ENCODE data around the gene SLC26A9. TPM values are rescaled to one million over a fixed set of nuclear protein-coding genes. Genes with fewer than 3 reads are reported as not detected.
"Not testable (repeated sequence)": the region's sequence is repeated elsewhere in the genome, so short reads cannot be mapped to it uniquely, and the experiment has no call there.

The SLC26A9 gene
- total RNA-seq, 1 donor from 2014 or later = not detected

- no peaks in the 10 kb centered on the region for H3K27me3 Mint-ChIP-seq (ENCODE audit: insufficient read depth, low read depth)
- Histone ChIP-seq H3K4me2 (no peak overlapping the region), H3K4me3 (no peak overlapping the region), H3F3A (ENCODE audit: low read depth) (no peaks in the 10 kb centered on the region), H2AFZ (replicated peaks) (no peak overlapping the region), H3K27me3 (no peaks in the 10 kb centered on the region), H3K4me1 (peaks cover 1% of the 10 kb centered on the region), H3K36me3 (no peaks in the 10 kb centered on the region), H3K27ac (no peak overlapping the region), H3K79me2 (ENCODE audit: low read depth) (no peaks in the 10 kb centered on the region), H4K20me1 (ENCODE audit: low read depth) (no peaks in the 10 kb centered on the region), H3K9ac (no peak overlapping the region), H3K9me3 (ENCODE audit: low read depth) (no peaks in the 10 kb centered on the region)
- peaks cover 30% of the 10 kb centered on the region for H3K9me3 Mint-ChIP-seq
- peaks cover 2% of the 10 kb centered on the region for H3K36me3 Mint-ChIP-seq
- no peak for DNase-seq (ENCODE audit: low spot score)
- H3K4me1 Mint-ChIP-seq = peaks cover 2% of the 10 kb centered on the region
- no peak overlapping the region for H3K27ac Mint-ChIP-seq
- H3K4me3 Mint-ChIP-seq = no peak overlapping the region
- TF ChIP-seq CTCF (IDR thresholded peaks at IDR 0.05) (no peak), EZH2 (IDR thresholded peaks at IDR 0.05) (no peak), EZH2phosphoT487 (IDR thresholded peaks at IDR 0.05) (no peak)
These were observed 62.3 kb downstream of the SLC26A9 start for GRCh38 chr1:205880923-205881322.

DNA sequence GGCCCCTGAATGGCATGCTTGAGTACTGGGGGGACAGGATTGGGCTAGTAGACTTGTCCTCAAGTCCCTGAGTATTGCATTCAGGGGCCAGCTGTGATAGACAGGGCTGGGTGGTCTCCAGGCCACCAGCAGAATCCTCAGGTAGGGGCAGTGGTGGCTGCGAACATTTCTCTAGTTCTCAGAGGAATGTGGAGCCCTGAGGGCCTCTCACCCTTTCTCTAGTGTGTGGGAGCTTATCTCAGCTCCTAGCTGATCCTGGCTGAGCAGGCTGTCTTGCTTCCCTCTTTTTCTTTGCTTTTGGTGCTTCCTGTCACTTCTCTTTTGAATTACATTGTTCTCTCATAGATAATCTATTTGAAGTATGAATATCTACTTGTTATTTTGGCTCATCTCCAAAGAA lies 63.3 kb downstream of the SLC26A9 start:
- Histone ChIP-seq H2AFZ (replicated peaks) (no peak overlapping the region), H3K9me3 (ENCODE audit: low read depth) (no peaks in the 10 kb centered on the region), H3F3A (ENCODE audit: low read depth) (no peaks in the 10 kb centered on the region), H3K79me2 (ENCODE audit: low read depth) (no peaks in the 10 kb centered on the region), H3K4me3 (no peak overlapping the region), H3K27me3 (no peaks in the 10 kb centered on the region), H3K27ac (no peak overlapping the region), H3K9ac (no peak overlapping the region), H3K36me3 (no peaks in the 10 kb centered on the region), H3K4me1 (peaks cover 5% of the 10 kb centered on the region), H4K20me1 (ENCODE audit: low read depth) (no peaks in the 10 kb centered on the region), H3K4me2 (no peak overlapping the region)
- Mint-ChIP-seq H3K27me3 (ENCODE audit: insufficient read depth, low read depth) (no peaks in the 10 kb centered on the region), H3K36me3 (peaks cover 2% of the 10 kb centered on the region), H3K9me3 (peaks cover 30% of the 10 kb centered on the region), H3K27ac (no peak overlapping the region), H3K4me3 (no peak overlapping the region), H3K4me1 (peaks cover 4% of the 10 kb centered on the region)
- no peak for DNase-seq (ENCODE audit: low spot score)
- no peak for TF ChIP-seq EZH2phosphoT487 (IDR thresholded peaks at IDR 0.05)

GRCh38 chr1:205878026-205878425 lies 65.2 kb downstream of the SLC26A9 start:
- no peaks in the 10 kb centered on the region for H3K79me2 ChIP-seq (ENCODE audit: low read depth)
- H3K9me3 Mint-ChIP-seq = peaks cover 30% of the 10 kb centered on the region
- no peak overlapping the region for H3K4me3 ChIP-seq
- H3K36me3 ChIP-seq = no peaks in the 10 kb centered on the region
- peaks cover 2% of the 10 kb centered on the region for H3K36me3 Mint-ChIP-seq
- H3K4me2 ChIP-seq = no peak overlapping the region
- H3K4me1 Mint-ChIP-seq = peaks cover 4% of the 10 kb centered on the region
- no peak overlapping the region for H3K27ac ChIP-seq
- H4K20me1 ChIP-seq (ENCODE audit: low read depth) = no peaks in the 10 kb centered on the region
- no peak overlapping the region for H3K27ac Mint-ChIP-seq
- H3K4me3 Mint-ChIP-seq = no peak overlapping the region
- no peak for DNase-seq (ENCODE audit: low spot score)
- no peaks in the 10 kb centered on the region for H3F3A ChIP-seq (ENCODE audit: low read depth)
- TF ChIP-seq EZH2 (IDR thresholded peaks at IDR 0.05) (no peak), CTCF (IDR thresholded peaks at IDR 0.05) (no peak)
- H3K9ac ChIP-seq = no peak overlapping the region
- H3K9me3 ChIP-seq (ENCODE audit: low read depth) = no peaks in the 10 kb centered on the region
- H3K27me3 Mint-ChIP-seq (ENCODE audit: insufficient read depth, low read depth) = no peaks in the 10 kb centered on the region
- peaks cover 5% of the 10 kb centered on the region for H3K4me1 ChIP-seq
- H3K27me3 ChIP-seq = no peaks in the 10 kb centered on the region
- H2AFZ ChIP-seq (replicated peaks) = no peak overlapping the region

- not testable (repeated sequence) for DNase-seq (ENCODE audit: low spot score); H3K27ac ChIP-seq; H3K9me3 Mint-ChIP-seq; H3K27ac Mint-ChIP-seq; H3K4me2 ChIP-seq; H3K36me3 Mint-ChIP-seq; H3K4me3 Mint-ChIP-seq; H3F3A ChIP-seq (ENCODE audit: low read depth); H3K4me3 ChIP-seq; H4K20me1 ChIP-seq (ENCODE audit: low read depth); H2AFZ ChIP-seq (replicated peaks); H3K79me2 ChIP-seq (ENCODE audit: low read depth); H3K27me3 Mint-ChIP-seq (ENCODE audit: insufficient read depth, low read depth); H3K27me3 ChIP-seq; H3K9ac ChIP-seq; H3K4me1 Mint-ChIP-seq; H3K9me3 ChIP-seq (ENCODE audit: low read depth); H3K36me3 ChIP-seq
- peaks cover 14% of the 10 kb centered on the region for H3K4me1 ChIP-seq
These were observed 70.1 kb downstream of the SLC26A9 start for GRCh38 chr1:205873148-205873547.
